Esophagus squamous epithelium (tissue), 5 donors: ENCODE data around the gene MAPKAPK3. TPM values are rescaled to one million over a fixed set of nuclear protein-coding genes. Genes with fewer than 3 reads are reported as not detected.
A peak's percentile ranks its signal among the peaks of the same experiment; 100 is the strongest.

Experiments used
- DNase-seq: peaks from one replicate; lab custom pipeline; 2025; lab: John Stamatoyannopoulos, UW
- H3K27ac ChIP-seq, 4 donors: fragments of 200-600 bp; sonication (generic); one replicate each; pipeline ENCODE4 v1.5.1; 2016 to 2019; ENCODE audit warnings: mild to moderate bottlenecking in 1 of 4
- H3K27me3 ChIP-seq, 4 donors: fragments of 200-600 bp; sonication (generic); 1 replicate in 3 of 4; 2 replicates in 1 of 4; pipeline versions ENCODE4 v1.5.1 to v1.6.0; 2017 to 2021; ENCODE audit warnings: antibody characterized with exemption in 1 of 4
- H3K36me3 ChIP-seq, 3 donors: fragments of 200-600 bp; sonication (generic); one replicate each; pipeline ENCODE4 v1.5.1; 2016 to 2019
- H3K4me1 ChIP-seq, 3 donors: fragments of 200-600 bp; sonication (generic); one replicate each; pipeline ENCODE4 v1.5.1; 2017 to 2019
- H3K4me3 ChIP-seq, 4 donors: fragments of 200-600 bp; sonication (generic); 1 replicate in 3 of 4; 2 replicates in 1 of 4; pipeline ENCODE4 v1.5.1; 2016 to 2019; ENCODE audit warnings: mild to moderate bottlenecking in 2 of 4, moderate library complexity in 1 of 4
- H3K9me3 ChIP-seq, 3 donors: fragments of 200-600 bp; sonication (generic); one replicate each; pipeline ENCODE4 v1.5.1; 2016 to 2019
- CTCF ChIP-seq, 6 experiments: fragments of 450-650 bp in 4 of 6; fragments of 200-600 bp in 2 of 6; sonication (generic) in 2 of 6; IDR thresholded peaks; one replicate each; pipeline ENCODE4 v1.5.1; 2016 to 2019; ENCODE audit warnings: antibody characterized with exemption in 6 of 6, mild to moderate bottlenecking in 4 of 6, moderate library complexity in 4 of 6
- POLR2A ChIP-seq, 4 donors: fragments of 450-650 bp; IDR thresholded peaks; one replicate each; pipeline ENCODE4 v1.6.1; 2017; ENCODE audit warnings: antibody characterized with exemption in 4 of 4, mild to moderate bottlenecking in 4 of 4, moderate library complexity in 3 of 4
- WGBS, 2 donors: methylation state at CpG; one replicate each; pipeline ENCODE4 v1.1.5; 2018; 5-methylcytosine and 5-hydroxymethylcytosine counted together
- intact Hi-C: fragments of 100-400 bp; cut with DNase I; formaldehyde crosslinking; loops from one replicate; pipeline ENCODE4 v1.15.0; 2022
- total RNA-seq, 4 donors: library from RNA; depleted of rRNA; stranded (reverse); fragments of >200 nt; gene quantifications; one replicate each; pipeline ENCODE4 v1.1.0, GENCODE V29; 2016
- donor health status: DM: yes; HTN: yes; CAD: no.

Gene MAPKAPK3
- total RNA-seq, 4 donors from 2014 or later, result 46.5 to 65.6 (median 52.3) TPM

GRCh38 chr3:50630394-50630793 lies 13.4 kb downstream of the MAPKAPK3 start:
- Histone ChIP-seq H3K36me3 (peaks cover 0 to 14% (median 0%) of the 10 kb centered on the region in 3 donors), H3K9me3 (no peaks in the 10 kb centered on the region), H3K27me3 (no peaks in the 10 kb centered on the region), H3K4me1 (peaks cover 26 to 76% (median 31%) of the 10 kb centered on the region in 3 donors), H3K4me3 (no peak overlapping the region), H3K27ac (peak overlapping the region in 2 of 4 donors; percentile 26 to 46)
- intact Hi-C loops, result no loop called here
- TF ChIP-seq CTCF (IDR thresholded peaks at IDR 0.05) (no peak), POLR2A (IDR thresholded peaks at IDR 0.05) (no peak)
- WGBS, 2 donors, result 36 to 62% methylated on average over 5 of the region's 6 CpGs
- no peak for DNase-seq

- Histone ChIP-seq H3K4me1 (peaks cover 22 to 71% (median 27%) of the 10 kb centered on the region in 3 donors), H3K27ac (peak overlapping the region in 1 of 4 donors; percentile 46), H3K4me3 (no peak overlapping the region), H3K9me3 (no peaks in the 10 kb centered on the region), H3K27me3 (no peaks in the 10 kb centered on the region), H3K36me3 (peaks cover 0 to 14% (median 0%) of the 10 kb centered on the region in 3 donors)
- no peak for DNase-seq
- 62 to 76% methylated on average over 4 to 5 of the region's 7 CpGs for WGBS, 2 donors
- TF ChIP-seq POLR2A (IDR thresholded peaks at IDR 0.05) (no peak), CTCF (IDR thresholded peaks at IDR 0.05) (no peak)
- intact Hi-C loops, result no loop called here
These were observed 13.9 kb downstream of the MAPKAPK3 start for GRCh38 chr3:50630877-50631276.

GRCh38 chr3:50632450-50632849 lies 15.5 kb downstream of the MAPKAPK3 start:
- intact Hi-C loops, result no loop called here
- H3K9me3 ChIP-seq, result no peaks in the 10 kb centered on the region
- H3K36me3 ChIP-seq, result peaks cover 0 to 14% (median 0%) of the 10 kb centered on the region in 3 donors
- DNase-seq, result no peak
- no peak overlapping the region for H3K4me3 ChIP-seq
- no peaks in the 10 kb centered on the region for H3K27me3 ChIP-seq
- H3K4me1 ChIP-seq, result peaks cover 21 to 64% (median 22%) of the 10 kb centered on the region in 3 donors
- H3K27ac ChIP-seq, result no peak overlapping the region
- TF ChIP-seq CTCF (IDR thresholded peaks at IDR 0.05), result no peak
- 45 to 55% methylated on average over 5 of the region's 5 CpGs for WGBS, 2 donors

GRCh38 chr3:50633230-50633790 lies 16.4 kb downstream of the MAPKAPK3 start:
- no peak overlapping the region for H3K27ac ChIP-seq

More at GRCh38 chr3:50633230-50633790, 16.4 kb downstream of the MAPKAPK3 start:
- peaks cover 0 to 20% (median 0%) of the 10 kb centered on the region in 3 donors for H3K36me3 ChIP-seq
- no peaks in the 10 kb centered on the region for H3K9me3 ChIP-seq
- no peak for DNase-seq
- no peaks in the 10 kb centered on the region for H3K27me3 ChIP-seq
- H3K4me3 ChIP-seq, result no peak overlapping the region
- WGBS, 2 donors, result 62 to 64% methylated on average over 5 of the region's 5 CpGs
- intact Hi-C loops, result no loop called here
- no peak for TF ChIP-seq POLR2A (IDR thresholded peaks at IDR 0.05)
- no peak for TF ChIP-seq CTCF (IDR thresholded peaks at IDR 0.05)
- H3K4me1 ChIP-seq, result peaks cover 12 to 64% (median 15%) of the 10 kb centered on the region in 3 donors
